ENCODE data around the gene CNN2. TPM values are rescaled to one million over a fixed set of nuclear protein-coding genes. Genes with fewer than 3 reads are reported as not detected.

The CNN2 gene
- total and polyA plus RNA-seq, 4 donors = 10.1 to 38.4 (median 26.8) TPM

GRCh38 chr19:1049800-1050199, 23.4 kb downstream of the CNN2 start:
- TF ChIP-seq SP1 (IDR thresholded peaks at IDR 0.05) = no peak
- no peak for TF ChIP-seq JUND (IDR thresholded peaks at IDR 0.05)
- no peak for TF ChIP-seq ZBTB33 (IDR thresholded peaks at IDR 0.05)
- TF ChIP-seq, protein P1, sequence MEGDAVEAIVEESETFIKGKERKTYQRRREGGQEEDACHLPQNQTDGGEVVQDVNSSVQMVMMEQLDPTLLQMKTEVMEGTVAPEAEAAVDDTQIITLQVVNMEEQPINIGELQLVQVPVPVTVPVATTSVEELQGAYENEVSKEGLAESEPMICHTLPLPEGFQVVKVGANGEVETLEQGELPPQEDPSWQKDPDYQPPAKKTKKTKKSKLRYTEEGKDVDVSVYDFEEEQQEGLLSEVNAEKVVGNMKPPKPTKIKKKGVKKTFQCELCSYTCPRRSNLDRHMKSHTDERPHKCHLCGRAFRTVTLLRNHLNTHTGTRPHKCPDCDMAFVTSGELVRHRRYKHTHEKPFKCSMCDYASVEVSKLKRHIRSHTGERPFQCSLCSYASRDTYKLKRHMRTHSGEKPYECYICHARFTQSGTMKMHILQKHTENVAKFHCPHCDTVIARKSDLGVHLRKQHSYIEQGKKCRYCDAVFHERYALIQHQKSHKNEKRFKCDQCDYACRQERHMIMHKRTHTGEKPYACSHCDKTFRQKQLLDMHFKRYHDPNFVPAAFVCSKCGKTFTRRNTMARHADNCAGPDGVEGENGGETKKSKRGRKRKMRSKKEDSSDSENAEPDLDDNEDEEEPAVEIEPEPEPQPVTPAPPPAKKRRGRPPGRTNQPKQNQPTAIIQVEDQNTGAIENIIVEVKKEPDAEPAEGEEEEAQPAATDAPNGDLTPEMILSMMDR (IDR thresholded peaks at IDR 0.05; ENCODE audit: low read depth, low read length, missing input control) = no peak
- no peak for TF ChIP-seq GABPA (IDR thresholded peaks at IDR 0.05 in 1 of 2, conservative IDR thresholded peaks at IDR 0.05 in 1 of 2)
- no peak for TF ChIP-seq RAD21 (IDR thresholded peaks at IDR 0.05)
- no peak for TF ChIP-seq RXRA (IDR thresholded peaks at IDR 0.05)
- TF ChIP-seq NR2F2 (IDR thresholded peaks at IDR 0.05) = no peak
- TF ChIP-seq FOXA2 (IDR thresholded peaks at IDR 0.05) = no peak
- TF ChIP-seq HNF4G (IDR thresholded peaks at IDR 0.05) = no peak
- TF ChIP-seq, protein P2, sequence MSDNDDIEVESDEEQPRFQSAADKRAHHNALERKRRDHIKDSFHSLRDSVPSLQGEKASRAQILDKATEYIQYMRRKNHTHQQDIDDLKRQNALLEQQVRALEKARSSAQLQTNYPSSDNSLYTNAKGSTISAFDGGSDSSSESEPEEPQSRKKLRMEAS (IDR thresholded peaks at IDR 0.05) = no peak
- TF ChIP-seq YY1 (IDR thresholded peaks at IDR 0.05) = no peak
- TF ChIP-seq, protein P3, sequence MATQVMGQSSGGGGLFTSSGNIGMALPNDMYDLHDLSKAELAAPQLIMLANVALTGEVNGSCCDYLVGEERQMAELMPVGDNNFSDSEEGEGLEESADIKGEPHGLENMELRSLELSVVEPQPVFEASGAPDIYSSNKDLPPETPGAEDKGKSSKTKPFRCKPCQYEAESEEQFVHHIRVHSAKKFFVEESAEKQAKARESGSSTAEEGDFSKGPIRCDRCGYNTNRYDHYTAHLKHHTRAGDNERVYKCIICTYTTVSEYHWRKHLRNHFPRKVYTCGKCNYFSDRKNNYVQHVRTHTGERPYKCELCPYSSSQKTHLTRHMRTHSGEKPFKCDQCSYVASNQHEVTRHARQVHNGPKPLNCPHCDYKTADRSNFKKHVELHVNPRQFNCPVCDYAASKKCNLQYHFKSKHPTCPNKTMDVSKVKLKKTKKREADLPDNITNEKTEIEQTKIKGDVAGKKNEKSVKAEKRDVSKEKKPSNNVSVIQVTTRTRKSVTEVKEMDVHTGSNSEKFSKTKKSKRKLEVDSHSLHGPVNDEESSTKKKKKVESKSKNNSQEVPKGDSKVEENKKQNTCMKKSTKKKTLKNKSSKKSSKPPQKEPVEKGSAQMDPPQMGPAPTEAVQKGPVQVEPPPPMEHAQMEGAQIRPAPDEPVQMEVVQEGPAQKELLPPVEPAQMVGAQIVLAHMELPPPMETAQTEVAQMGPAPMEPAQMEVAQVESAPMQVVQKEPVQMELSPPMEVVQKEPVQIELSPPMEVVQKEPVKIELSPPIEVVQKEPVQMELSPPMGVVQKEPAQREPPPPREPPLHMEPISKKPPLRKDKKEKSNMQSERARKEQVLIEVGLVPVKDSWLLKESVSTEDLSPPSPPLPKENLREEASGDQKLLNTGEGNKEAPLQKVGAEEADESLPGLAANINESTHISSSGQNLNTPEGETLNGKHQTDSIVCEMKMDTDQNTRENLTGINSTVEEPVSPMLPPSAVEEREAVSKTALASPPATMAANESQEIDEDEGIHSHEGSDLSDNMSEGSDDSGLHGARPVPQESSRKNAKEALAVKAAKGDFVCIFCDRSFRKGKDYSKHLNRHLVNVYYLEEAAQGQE (IDR thresholded peaks at IDR 0.05) = no peak
- TF ChIP-seq FOXA1 (IDR thresholded peaks at IDR 0.05) = no peak
- TF ChIP-seq HNF4A (conservative IDR thresholded peaks at IDR 0.05) = no peak
- TF ChIP-seq ATF3 (IDR thresholded peaks at IDR 0.05) = no peak
- DNase-seq (ENCODE audit: low spot score) = no peak
- Histone ChIP-seq H3K27me3 (ENCODE audit: control insufficient read depth in 4 of 4, insufficient read depth in 4 of 4, low read length in 3 of 4) (no peaks in the 10 kb centered on the region), H3K9me3 (ENCODE audit: control insufficient read depth in 4 of 4, low read length in 3 of 4) (no peaks in the 10 kb centered on the region), H3K4me1 (ENCODE audit: control insufficient read depth in 4 of 4, insufficient read depth in 4 of 4, low read length in 3 of 4) (peaks cover 0 to 2% (median 0%) of the 10 kb centered on the region in 4 donors), H3K4me3 (ENCODE audit: low read depth in 1 of 3, low read length in 3 of 3) (no peak overlapping the region), H3K9ac (ENCODE audit: low read depth in 1 of 2, low read length in 2 of 2) (no peak overlapping the region), H3K36me3 (ENCODE audit: control insufficient read depth in 4 of 4, insufficient read depth in 3 of 4, low read depth in 1 of 4, low read length in 3 of 4) (peaks cover 0 to 3% (median 0%) of the 10 kb centered on the region in 4 donors), H3K27ac (ENCODE audit: low read depth in 1 of 2, low read length in 2 of 2) (no peak overlapping the region)
- 78% methylated on average over 11 of the region's 11 CpGs for WGBS

Data from liver (tissue), 9 donors.